ENCODE measurements around the gene MSI2.

- TF ChIP-seq CTCF (IDR thresholded peaks at IDR 0.05; ENCODE audit: insufficient read depth, low read length, poor library complexity, severe bottlenecking): no peak
- TF ChIP-seq EZH2phosphoT487 (conservative IDR thresholded peaks at IDR 0.05; ENCODE audit: low read length): no peak
Observed at GRCh38 chr17:57665696-57666095, 409.4 kb downstream of the MSI2 start.

Data from SU-DHL-6 (cell line).